Activated T-cell treated with anti-CD3 and anti-CD28 coated beads, Interleukin-2, amount 50 U/mL, for 1 hour (primary cell): ENCODE results near the gene DLK1.

ENCODE experiments used
- DNase-seq: peaks from one replicate; pipeline ENCODE4 v3.0.0-alpha.2; 2020

DLK1 gene

GRCh38 chr14:100693877-100694578, 32.7 kb upstream of the DLK1 start:
- no peak for DNase-seq

GRCh38 chr14:100694579-100695422, 31.9 kb upstream of the DLK1 start:
- DNase-seq: no peak

- DNase-seq: no peak
These were observed 31.3 kb upstream of the DLK1 start for GRCh38 chr14:100695423-100695738.

- DNase-seq: no peak
These were observed 30.7 kb upstream of the DLK1 start for GRCh38 chr14:100696008-100696407.

- no peak for DNase-seq
These were observed 30.1 kb upstream of the DLK1 start for GRCh38 chr14:100696590-100696989.

- DNase-seq: no peak
These were observed 28.6 kb upstream of the DLK1 start for GRCh38 chr14:100698066-100698465.

GRCh38 chr14:100698666-100699448, 27.8 kb upstream of the DLK1 start:
- DNase-seq: no peak

- DNase-seq: no peak
These were observed 25.4 kb upstream of the DLK1 start for GRCh38 chr14:100701314-100701713.

- DNase-seq: no peak
These were observed 24.1 kb upstream of the DLK1 start for GRCh38 chr14:100702590-100702989.

- no peak for DNase-seq
These were observed 23.1 kb upstream of the DLK1 start for GRCh38 chr14:100703386-100704220.

- DNase-seq: no peak
These were observed 20.5 kb upstream of the DLK1 start for GRCh38 chr14:100706200-100706599.

- DNase-seq: no peak
These were observed 19.8 kb upstream of the DLK1 start for GRCh38 chr14:100706860-100707259.

GRCh38 chr14:100708425-100709288, 18.0 kb upstream of the DLK1 start:
- DNase-seq: no peak

GRCh38 chr14:100709289-100710284, 17.1 kb upstream of the DLK1 start:
- peak; percentile 33 for DNase-seq

GRCh38 chr14:100710391-100710790, 16.3 kb upstream of the DLK1 start:
- DNase-seq: no peak

- DNase-seq: no peak
These were observed 15.7 kb upstream of the DLK1 start for GRCh38 chr14:100710826-100711462.

- DNase-seq: no peak
These were observed 15.2 kb upstream of the DLK1 start for GRCh38 chr14:100711493-100711892.

GRCh38 chr14:100712490-100712889, 14.2 kb upstream of the DLK1 start:
- no peak for DNase-seq

GRCh38 chr14:100713705-100714104, 13.0 kb upstream of the DLK1 start:
- DNase-seq: no peak
